ENCODE measurements around the gene FGD4. TPM values are rescaled to one million over a fixed set of nuclear protein-coding genes. Genes with fewer than 3 reads are reported as not detected.

The FGD4 gene
- total RNA-seq, 4 donors from 2014 or later, result 32.5 to 51.4 (median 38.8) TPM

- no peaks in the 10 kb centered on the region for H3K27me3 ChIP-seq
- 95 to 98% methylated on average over 4 of the region's 4 CpGs for WGBS, 2 donors
- H3K36me3 ChIP-seq, result peaks cover 22 to 30% of the 10 kb centered on the region in 2 donors
- no peak for DNase-seq
- H3K4me3 ChIP-seq (replicated peaks in 1 of 3), result no peak overlapping the region
- H3K9me3 ChIP-seq, result no peaks in the 10 kb centered on the region
- intact Hi-C loops (cut with DNase I), result no loop called here
- no peaks in the 10 kb centered on the region for H3K4me1 ChIP-seq
- no peak overlapping the region for H3K27ac ChIP-seq
- no peak for TF ChIP-seq POLR2A (IDR thresholded peaks at IDR 0.05)
Measured at GRCh38 chr12:32627976-32628375, 228.6 kb downstream of the FGD4 start.

- peaks cover 9 to 21% of the 10 kb centered on the region in 2 donors for H3K36me3 ChIP-seq
- TF ChIP-seq POLR2A (IDR thresholded peaks at IDR 0.05) (no peak), CTCF (IDR thresholded peaks at IDR 0.05) (no peak)
- H3K9me3 ChIP-seq, result no peaks in the 10 kb centered on the region
- no peak overlapping the region for H3K27ac ChIP-seq
- H3K4me1 ChIP-seq, result no peaks in the 10 kb centered on the region
- H3K27me3 ChIP-seq, result no peaks in the 10 kb centered on the region
- no peak overlapping the region for H3K4me3 ChIP-seq (replicated peaks in 1 of 3)
- 95 to 97% methylated on average over 6 of the region's 6 CpGs for WGBS, 2 donors
- DNase-seq, result no peak
- intact Hi-C loops (cut with DNase I), result no loop called here
Measured at GRCh38 chr12:32641287-32641901, 242.0 kb downstream of the FGD4 start.

- H3K36me3 ChIP-seq, result peaks cover 9 to 13% of the 10 kb centered on the region in 2 donors
- TF ChIP-seq POLR2A (IDR thresholded peaks at IDR 0.05) (no peak), CTCF (IDR thresholded peaks at IDR 0.05) (no peak)
- WGBS, 2 donors, result 87 to 91% methylated on average over 2 of the region's 2 CpGs
Measured at GRCh38 chr12:32644431-32644830, 245.1 kb downstream of the FGD4 start.

GRCh38 chr12:32647275-32647674, 247.9 kb downstream of the FGD4 start:
- intact Hi-C loops (cut with DNase I), result no loop called here

More at GRCh38 chr12:32644431-32644830, 245.1 kb downstream of the FGD4 start:
- Histone ChIP-seq H3K4me1 (no peaks in the 10 kb centered on the region), H3K27ac (no peak overlapping the region), H3K9me3 (no peaks in the 10 kb centered on the region), H3K4me3 (replicated peaks in 1 of 3) (no peak overlapping the region), H3K27me3 (no peaks in the 10 kb centered on the region)
- no peak for DNase-seq
- intact Hi-C loops (cut with DNase I), result no loop called here

GRCh38 chr12:32650508-32650907, 251.2 kb downstream of the FGD4 start:
- no peaks in the 10 kb centered on the region for H3K36me3 ChIP-seq
- WGBS, 2 donors, result 67 to 83% methylated on average over 2 of the region's 2 CpGs
- H3K9me3 ChIP-seq, result no peaks in the 10 kb centered on the region
- H3K4me1 ChIP-seq, result no peaks in the 10 kb centered on the region
- TF ChIP-seq POLR2A (IDR thresholded peaks at IDR 0.05) (no peak), CTCF (IDR thresholded peaks at IDR 0.05) (no peak)
- intact Hi-C loops (cut with DNase I), result no loop called here
- no peak overlapping the region for H3K27ac ChIP-seq
- no peak for DNase-seq
- no peaks in the 10 kb centered on the region for H3K27me3 ChIP-seq
- H3K4me3 ChIP-seq (replicated peaks in 1 of 3), result no peak overlapping the region

More at GRCh38 chr12:32647275-32647674, 247.9 kb downstream of the FGD4 start:
- no peaks in the 10 kb centered on the region for H3K9me3 ChIP-seq
- no peaks in the 10 kb centered on the region for H3K4me1 ChIP-seq
- H3K36me3 ChIP-seq, result no peaks in the 10 kb centered on the region
- no peak overlapping the region for H3K4me3 ChIP-seq (replicated peaks in 1 of 3)
- WGBS, 2 donors, result 82 to 100% methylated on average over 1 to 3 of the region's 3 CpGs
- no peaks in the 10 kb centered on the region for H3K27me3 ChIP-seq
- no peak overlapping the region for H3K27ac ChIP-seq
- TF ChIP-seq CTCF (IDR thresholded peaks at IDR 0.05) (no peak), POLR2A (IDR thresholded peaks at IDR 0.05) (no peak)
- DNase-seq, result no peak
